WTC11 (cell line): ENCODE results near the gene ANGPTL2. TPM values are rescaled to one million over a fixed set of nuclear protein-coding genes. Genes with fewer than 3 reads are reported as not detected.

Experiments used
- ATAC-seq: fragments of 200-7000 bp; cut with Tn5 transposase; 2 replicates; pipeline ENCODE4 v1.10.0; 2021; ENCODE audit warnings: mild to moderate bottlenecking, moderate library complexity
- CTCF ChIA-PET: fragments of 300-600 bp; sonication (Branson Sonifier 250); formaldehyde crosslinking; loops from one replicate; lab custom pipeline; 2021; ENCODE audit warnings: antibody characterized with exemption; lab: Charles Lee
- POLR2A ChIA-PET: fragments of 350-600 bp; sonication (Branson Sonifier 250); formaldehyde crosslinking; loops from one replicate; lab custom pipeline; 2021; ENCODE audit warnings: antibody characterized with exemption; lab: Charles Lee
- DNase-seq: peaks from one replicate; pipeline ENCODE4 v3.0.0; 2021; ENCODE audit warnings: low spot score
- H3K27ac Mint-ChIP-seq: 2 replicates; pipeline ENCODE4 v1.8.0; 2021; ENCODE audit warnings: mixed read lengths
- H3K27me3 Mint-ChIP-seq: 2 replicates; pipeline ENCODE4 v1.8.0; 2021; ENCODE audit warnings: low read depth, mild to moderate bottlenecking, moderate library complexity, mixed read lengths
- H3K36me3 Mint-ChIP-seq: 2 replicates; pipeline ENCODE4 v1.8.0; 2021; ENCODE audit warnings: mixed read lengths
- H3K4me1 Mint-ChIP-seq: 2 replicates; pipeline ENCODE4 v1.8.0; 2022; ENCODE audit warnings: mixed read lengths
- H3K4me3 Mint-ChIP-seq: 2 replicates; pipeline ENCODE4 v1.8.0; 2021; ENCODE audit warnings: mild to moderate bottlenecking, moderate library complexity, mixed read lengths
- H3K9me3 Mint-ChIP-seq: 2 replicates; pipeline ENCODE4 v1.8.0; 2021; ENCODE audit warnings: mixed read lengths
- ATF3 ChIP-seq: sonication (generic); formaldehyde crosslinking; conservative IDR thresholded peaks from 2 replicates; pipeline ENCODE4 v1.8.1; 2022; ENCODE audit warnings: mild to moderate bottlenecking, missing genetic modification reagents
- CBFB ChIP-seq: sonication (generic); formaldehyde crosslinking; IDR thresholded peaks from 2 replicates; pipeline ENCODE4 v1.8.1; 2022; ENCODE audit warnings: mild to moderate bottlenecking, low read depth, missing genetic modification reagents
- CDX4 ChIP-seq: fragments of 250-450 bp; sonication (Bioruptor Pico); IDR thresholded peaks from 2 replicates; pipeline ENCODE4 v1.9.0; 2021; ENCODE audit warnings: moderate library complexity, mild to moderate bottlenecking, inconsistent platforms, borderline replicate concordance
- ELF4 ChIP-seq: sonication (generic); formaldehyde crosslinking; IDR thresholded peaks from 2 replicates; pipeline ENCODE4 v1.8.1; 2022; ENCODE audit warnings: low read depth, mild to moderate bottlenecking, moderate library complexity, missing genetic modification reagents
- EMX1 ChIP-seq: fragments of 250-450 bp; sonication (Bioruptor Pico); IDR thresholded peaks from 2 replicates; pipeline ENCODE4 v1.8.0; 2021; ENCODE audit warnings: mild to moderate bottlenecking
- ESRRA ChIP-seq: sonication (generic); formaldehyde crosslinking; IDR thresholded peaks from 2 replicates; pipeline ENCODE4 v1.8.1; 2022; ENCODE audit warnings: mild to moderate bottlenecking, missing genetic modification reagents, borderline replicate concordance
- FOXJ3 ChIP-seq: sonication (generic); formaldehyde crosslinking; IDR thresholded peaks from 2 replicates; pipeline ENCODE4 v1.9.0; 2021; ENCODE audit warnings: missing genetic modification reagents, mild to moderate bottlenecking, borderline replicate concordance
- FOXP1 ChIP-seq: sonication (generic); formaldehyde crosslinking; IDR thresholded peaks from 2 replicates; pipeline ENCODE4 v1.8.0; 2022; ENCODE audit warnings: missing genetic modification reagents, mild to moderate bottlenecking, moderate library complexity, borderline replicate concordance
- GABPB1 ChIP-seq: sonication (generic); formaldehyde crosslinking; IDR thresholded peaks from 2 replicates; pipeline ENCODE4 v1.8.1; 2023; ENCODE audit warnings: mild to moderate bottlenecking, missing genetic modification reagents
- HMGXB4 ChIP-seq: sonication (generic); formaldehyde crosslinking; IDR thresholded peaks from 2 replicates; pipeline ENCODE4 v1.8.1; 2023; ENCODE audit warnings: mild to moderate bottlenecking, moderate library complexity, missing genetic modification reagents
- JUN ChIP-seq: sonication (generic); formaldehyde crosslinking; IDR thresholded peaks from 2 replicates; pipeline ENCODE4 v1.8.0; 2023; ENCODE audit warnings: mild to moderate bottlenecking, missing genetic modification reagents
- MLX ChIP-seq: sonication (generic); formaldehyde crosslinking; IDR thresholded peaks from 2 replicates; pipeline ENCODE4 v1.8.1; 2023; ENCODE audit warnings: mild to moderate bottlenecking, missing genetic modification reagents, moderate library complexity
- MXD4 ChIP-seq: fragments of 250-450 bp; sonication (Bioruptor Pico); IDR thresholded peaks from 2 replicates; pipeline ENCODE4 v1.8.0; 2021; ENCODE audit warnings: mild to moderate bottlenecking, moderate library complexity, borderline replicate concordance
- NR2C2 ChIP-seq: sonication (generic); formaldehyde crosslinking; IDR thresholded peaks from 2 replicates; pipeline ENCODE4 v1.8.0; 2022; ENCODE audit warnings: mild to moderate bottlenecking, missing genetic modification reagents
- OVOL2 ChIP-seq: fragments of 250-450 bp; sonication (Bioruptor Pico); IDR thresholded peaks from 2 replicates; pipeline ENCODE4 v1.9.0; 2021; ENCODE audit warnings: mild to moderate bottlenecking, borderline replicate concordance
- RELA ChIP-seq: sonication (generic); formaldehyde crosslinking; IDR thresholded peaks from 2 replicates; pipeline ENCODE4 v1.8.1; 2022; ENCODE audit warnings: missing genetic modification reagents, mild to moderate bottlenecking, borderline replicate concordance
- RORB ChIP-seq: fragments of 250-450 bp; sonication (Bioruptor Pico); IDR thresholded peaks from 2 replicates; pipeline ENCODE4 v1.9.0; 2021; ENCODE audit warnings: mild to moderate bottlenecking
- TCF7 ChIP-seq: sonication (generic); formaldehyde crosslinking; IDR thresholded peaks from 2 replicates; pipeline ENCODE4 v1.8.0; 2022; ENCODE audit warnings: mild to moderate bottlenecking, low read depth, missing genetic modification reagents, moderate library complexity
- TP53 ChIP-seq: sonication (generic); formaldehyde crosslinking; IDR thresholded peaks from 2 replicates; pipeline ENCODE4 v1.8.1; 2023; ENCODE audit warnings: mild to moderate bottlenecking, missing genetic modification reagents
- USF1 ChIP-seq: sonication (generic); formaldehyde crosslinking; IDR thresholded peaks from 2 replicates; pipeline ENCODE4 v1.8.0; 2022; ENCODE audit warnings: mild to moderate bottlenecking, missing genetic modification reagents
- ZBTB43 ChIP-seq: sonication (generic); formaldehyde crosslinking; IDR thresholded peaks from 2 replicates; pipeline ENCODE4 v1.8.1; 2023; ENCODE audit warnings: mild to moderate bottlenecking, missing genetic modification reagents
- ZNF219 ChIP-seq: sonication (generic); formaldehyde crosslinking; IDR thresholded peaks from 2 replicates; pipeline ENCODE4 v1.8.0; 2023; ENCODE audit warnings: missing genetic modification reagents, mild to moderate bottlenecking, borderline replicate concordance
- ZNF317 ChIP-seq: sonication (generic); formaldehyde crosslinking; IDR thresholded peaks from 2 replicates; pipeline ENCODE4 v1.8.1; 2023; ENCODE audit warnings: low read depth, mild to moderate bottlenecking, moderate library complexity, missing genetic modification reagents, borderline replicate concordance
- ZNF396 ChIP-seq: fragments of 250-450 bp; sonication (Bioruptor Pico); IDR thresholded peaks from 2 replicates; pipeline ENCODE4 v1.8.0; 2021; ENCODE audit warnings: mild to moderate bottlenecking, moderate library complexity, borderline replicate concordance
- ZNF423 ChIP-seq: fragments of 250-450 bp; sonication (Bioruptor Pico); IDR thresholded peaks from 2 replicates; pipeline ENCODE4 v2.1.2; 2022; ENCODE audit warnings: mild to moderate bottlenecking, moderate library complexity
- ZNF671 ChIP-seq: fragments of 250-450 bp; sonication (Bioruptor Pico); IDR thresholded peaks from 2 replicates; pipeline ENCODE4 v1.8.0; 2021; ENCODE audit warnings: mild to moderate bottlenecking
- total RNA-seq: library from RNA; stranded (reverse); gene quantifications from 3 replicates; pipeline ENCODE4 v1.2.3, GENCODE V29; 2021
- TF ChIP-seq, protein P1 (sequence below): fragments of 250-450 bp; sonication (Bioruptor Pico); IDR thresholded peaks from 2 replicates; pipeline ENCODE4 v1.8.0; 2021; ENCODE audit warnings: mild to moderate bottlenecking
- TF ChIP-seq, protein P2 (sequence below): fragments of 200-600 bp; IDR thresholded peaks from 2 replicates; pipeline ENCODE4 v1.8.0; 2022; ENCODE audit warnings: antibody characterized with exemption

The ANGPTL2 gene
- total RNA-seq, 1 experiment from 2014 or later: 4.5 TPM

GRCh38 chr9:127098916-127099553 lies 23.4 kb downstream of the ANGPTL2 start:
- no peak for DNase-seq
- ChIA-PET CTCF (no interaction called here), POLR2A (no interaction called here)
- no peaks in the 10 kb centered on the region for H3K36me3 Mint-ChIP-seq
- no peak overlapping the region for H3K4me3 Mint-ChIP-seq
- H3K4me1 Mint-ChIP-seq: peaks cover 4% of the 10 kb centered on the region
- H3K27me3 Mint-ChIP-seq: no peaks in the 10 kb centered on the region
- no peaks in the 10 kb centered on the region for H3K9me3 Mint-ChIP-seq
- no peak for TF ChIP-seq EMX1
- TF ChIP-seq GABPB1 (CRISPR knock-in tag): no peak
- TF ChIP-seq, protein P1, sequence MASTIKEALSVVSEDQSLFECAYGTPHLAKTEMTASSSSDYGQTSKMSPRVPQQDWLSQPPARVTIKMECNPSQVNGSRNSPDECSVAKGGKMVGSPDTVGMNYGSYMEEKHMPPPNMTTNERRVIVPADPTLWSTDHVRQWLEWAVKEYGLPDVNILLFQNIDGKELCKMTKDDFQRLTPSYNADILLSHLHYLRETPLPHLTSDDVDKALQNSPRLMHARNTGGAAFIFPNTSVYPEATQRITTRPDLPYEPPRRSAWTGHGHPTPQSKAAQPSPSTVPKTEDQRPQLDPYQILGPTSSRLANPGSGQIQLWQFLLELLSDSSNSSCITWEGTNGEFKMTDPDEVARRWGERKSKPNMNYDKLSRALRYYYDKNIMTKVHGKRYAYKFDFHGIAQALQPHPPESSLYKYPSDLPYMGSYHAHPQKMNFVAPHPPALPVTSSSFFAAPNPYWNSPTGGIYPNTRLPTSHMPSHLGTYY: no peak
- TF ChIP-seq USF1 (CRISPR knock-in tag): no peak
- TF ChIP-seq ATF3 (CRISPR knock-in tag): no peak
- TF ChIP-seq ZNF317 (CRISPR knock-in tag): no peak
- no peak for TF ChIP-seq TP53
- TF ChIP-seq ZNF671: no peak
- TF ChIP-seq TCF7 (CRISPR knock-in tag): no peak
- TF ChIP-seq ZNF396: no peak
- no peak for TF ChIP-seq FOXP1 (CRISPR knock-in tag)
- TF ChIP-seq FOXJ3 (CRISPR knock-in tag): no peak
- no peak for TF ChIP-seq RORB (CRISPR knock-in tag)
- TF ChIP-seq RELA (CRISPR knock-in tag): no peak
- no peak for TF ChIP-seq ESRRA
- no peak for TF ChIP-seq CDX4 (CRISPR knock-in tag)
- TF ChIP-seq MLX (CRISPR knock-in tag): no peak
- no peak for TF ChIP-seq MXD4
- no peak for TF ChIP-seq JUN (CRISPR knock-in tag)
- TF ChIP-seq, all 79 proteins: peak for 0
- no peak overlapping the region for H3K27ac Mint-ChIP-seq
- ATAC-seq: no peak

- no peaks in the 10 kb centered on the region for H3K9me3 Mint-ChIP-seq
- H3K4me1 Mint-ChIP-seq: peaks cover 4% of the 10 kb centered on the region
- no peak overlapping the region for H3K27ac Mint-ChIP-seq
- ChIA-PET CTCF (no interaction called here), POLR2A (no interaction called here)
- no peaks in the 10 kb centered on the region for H3K36me3 Mint-ChIP-seq
- H3K4me3 Mint-ChIP-seq: no peak overlapping the region
- no peaks in the 10 kb centered on the region for H3K27me3 Mint-ChIP-seq
- ATAC-seq: no peak
- DNase-seq: no peak
- TF ChIP-seq ZNF219 (CRISPR knock-in tag): no peak
- TF ChIP-seq ZNF423: no peak
- no peak for TF ChIP-seq OVOL2 (CRISPR knock-in tag)
- TF ChIP-seq ELF4: no peak
- TF ChIP-seq ZBTB43 (CRISPR knock-in tag): no peak
- no peak for TF ChIP-seq HMGXB4 (CRISPR knock-in tag)
- no peak for TF ChIP-seq CBFB
- TF ChIP-seq NR2C2: no peak
- TF ChIP-seq ZNF671: no peak
- TF ChIP-seq USF1 (CRISPR knock-in tag): no peak
- no peak for TF ChIP-seq FOXP1 (CRISPR knock-in tag)
- TF ChIP-seq, protein P2, sequence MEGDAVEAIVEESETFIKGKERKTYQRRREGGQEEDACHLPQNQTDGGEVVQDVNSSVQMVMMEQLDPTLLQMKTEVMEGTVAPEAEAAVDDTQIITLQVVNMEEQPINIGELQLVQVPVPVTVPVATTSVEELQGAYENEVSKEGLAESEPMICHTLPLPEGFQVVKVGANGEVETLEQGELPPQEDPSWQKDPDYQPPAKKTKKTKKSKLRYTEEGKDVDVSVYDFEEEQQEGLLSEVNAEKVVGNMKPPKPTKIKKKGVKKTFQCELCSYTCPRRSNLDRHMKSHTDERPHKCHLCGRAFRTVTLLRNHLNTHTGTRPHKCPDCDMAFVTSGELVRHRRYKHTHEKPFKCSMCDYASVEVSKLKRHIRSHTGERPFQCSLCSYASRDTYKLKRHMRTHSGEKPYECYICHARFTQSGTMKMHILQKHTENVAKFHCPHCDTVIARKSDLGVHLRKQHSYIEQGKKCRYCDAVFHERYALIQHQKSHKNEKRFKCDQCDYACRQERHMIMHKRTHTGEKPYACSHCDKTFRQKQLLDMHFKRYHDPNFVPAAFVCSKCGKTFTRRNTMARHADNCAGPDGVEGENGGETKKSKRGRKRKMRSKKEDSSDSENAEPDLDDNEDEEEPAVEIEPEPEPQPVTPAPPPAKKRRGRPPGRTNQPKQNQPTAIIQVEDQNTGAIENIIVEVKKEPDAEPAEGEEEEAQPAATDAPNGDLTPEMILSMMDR: no peak
Measured at GRCh38 chr9:127097683-127098082, 24.8 kb downstream of the ANGPTL2 start.
